ENCODE data around the gene CCDC18. TPM values are rescaled to one million over a fixed set of nuclear protein-coding genes. Genes with fewer than 3 reads are reported as not detected.
A peak's percentile ranks its signal among the peaks of the same experiment; 100 is the strongest.
"Not testable (repeated sequence)": the region's sequence is repeated elsewhere in the genome, so short reads cannot be mapped to it uniquely, and the experiment has no call there.

The CCDC18 gene
- total RNA-seq, 2 experiments from 2014 or later = 29.2 to 33.0 TPM

DNA sequence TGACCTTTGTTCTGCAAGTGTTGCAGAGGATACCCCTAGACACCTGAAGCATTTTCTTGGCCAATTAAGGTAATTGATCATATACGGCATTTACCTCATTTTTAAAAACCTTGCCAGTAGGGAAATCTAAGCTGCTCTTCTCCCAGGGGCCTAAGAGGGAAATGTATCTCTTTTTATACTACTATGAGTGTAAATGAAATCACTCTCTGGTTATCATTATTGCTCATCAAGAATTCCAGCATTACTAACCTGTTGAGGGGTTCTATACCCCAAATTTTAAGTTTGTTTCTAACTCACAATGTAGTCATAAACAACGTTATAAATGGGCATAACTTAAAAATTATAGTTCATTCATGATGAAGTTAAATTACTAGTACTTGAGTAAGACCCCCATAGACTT lies 27.7 kb upstream of the CCDC18 start:
- Mint-ChIP-seq H3K27ac (no peak overlapping the region), H3K4me3 (no peak overlapping the region), H3K4me1 (peaks cover 17% of the 10 kb centered on the region), H3K27me3 (no peaks in the 10 kb centered on the region), H3K9me3 (no peaks in the 10 kb centered on the region), H3K36me3 (ENCODE audit: low read depth) (peaks cover 52% of the 10 kb centered on the region)
- POLR2A ChIA-PET = interaction anchor here (1.6 kb wide), 1 partner anchor 74 kb away, joined by 8 read pairs; the partner anchor contains the start of gene MTF2
- no peak for DNase-seq
- CTCF ChIA-PET = no interaction called here

DNA sequence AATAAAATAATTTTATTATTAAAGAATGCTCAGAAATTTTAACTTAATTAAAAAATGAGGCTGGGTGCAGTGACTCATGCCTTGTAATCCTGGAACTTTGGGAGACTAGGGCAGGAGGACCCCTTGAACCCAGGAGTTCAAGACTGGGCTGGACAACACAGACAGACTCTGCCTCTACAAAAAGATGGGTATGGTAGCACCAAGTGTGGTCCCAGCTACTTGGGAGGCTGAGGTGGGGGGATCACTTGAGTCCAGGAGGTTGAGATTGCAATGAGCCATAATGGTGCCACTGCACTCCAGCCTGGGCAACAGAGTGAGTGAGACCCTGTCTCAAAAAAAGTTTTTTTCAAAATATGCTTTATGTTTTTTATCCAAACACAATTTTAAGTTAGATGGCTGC lies 25.6 kb upstream of the CCDC18 start:
- no peak for DNase-seq
- H3K4me1 Mint-ChIP-seq = peaks cover 17% of the 10 kb centered on the region
- H3K36me3 Mint-ChIP-seq (ENCODE audit: low read depth) = peaks cover 49% of the 10 kb centered on the region
- ChIA-PET CTCF (interaction anchor here (0.7 to 1.2 kb wide), 3 partner anchors 11 to 112 kb away, joined by 3 to 6 read pairs (median 4); no protein-coding TSS in a partner anchor), POLR2A (interaction anchor here (1.0 to 2.5 kb wide), 7 partner anchors 9 to 75 kb away, joined by 3 to 8 read pairs (median 3); partner anchors contain the start of gene TMED5)
- H3K27ac Mint-ChIP-seq = no peak overlapping the region
- H3K9me3 Mint-ChIP-seq = no peaks in the 10 kb centered on the region
- H3K27me3 Mint-ChIP-seq = no peaks in the 10 kb centered on the region
- H3K4me3 Mint-ChIP-seq = no peak overlapping the region

DNA sequence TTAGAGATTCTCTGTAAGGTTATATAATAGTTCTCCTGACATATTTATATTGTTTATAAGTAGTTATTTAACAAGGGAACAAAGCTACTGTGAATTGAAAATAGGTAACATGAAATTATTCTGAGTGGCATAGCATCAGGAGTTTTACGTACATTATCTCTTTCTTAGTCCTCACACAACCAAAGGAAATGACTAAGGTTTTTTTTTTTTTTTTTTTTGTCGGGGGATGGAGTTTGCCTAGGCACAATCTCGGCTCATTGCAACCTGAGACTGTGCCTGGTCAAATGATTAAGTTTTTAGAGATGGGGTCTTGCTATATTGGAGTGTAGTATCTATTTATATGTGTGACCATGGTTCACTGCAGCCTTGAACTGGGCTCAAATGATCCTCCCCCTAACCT lies 25.2 kb upstream of the CCDC18 start:
- DNase-seq = no peak
- Mint-ChIP-seq H3K27ac (peak overlapping the region; percentile 48), H3K4me3 (no peak overlapping the region), H3K27me3 (no peaks in the 10 kb centered on the region), H3K9me3 (no peaks in the 10 kb centered on the region), H3K4me1 (peaks cover 17% of the 10 kb centered on the region), H3K36me3 (ENCODE audit: low read depth) (peaks cover 47% of the 10 kb centered on the region)
- CTCF ChIA-PET = interaction anchor here (0.7 to 1.2 kb wide), 4 partner anchors 11 to 113 kb away, joined by 3 to 6 read pairs (median 4); partner anchors contain the start of gene MTF2
- POLR2A ChIA-PET = interaction anchor here (0.6 to 2.5 kb wide), 8 partner anchors 9 to 76 kb away, joined by 3 to 8 read pairs (median 3); partner anchors contain the start of genes MTF2 and TMED5

DNA sequence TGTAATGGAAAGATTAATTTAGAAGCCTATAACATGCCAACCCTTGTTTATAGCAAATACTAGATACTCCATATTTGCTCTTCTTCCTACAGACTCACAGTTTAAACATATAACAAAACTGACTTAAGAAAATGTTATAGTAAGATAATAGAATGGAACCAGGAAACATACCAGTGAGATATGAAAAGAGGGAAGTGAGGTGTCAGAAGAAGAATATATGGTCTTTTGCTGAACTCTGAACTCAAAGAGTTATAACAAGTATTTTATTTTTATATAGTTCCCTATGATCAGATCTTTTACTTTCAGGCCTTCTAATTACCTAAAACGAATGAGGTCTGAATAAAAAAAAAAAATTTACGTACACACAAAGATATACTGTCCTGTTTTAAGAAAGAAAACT lies 21.2 kb upstream of the CCDC18 start:
- peaks cover 52% of the 10 kb centered on the region for H3K36me3 Mint-ChIP-seq (ENCODE audit: low read depth)
- H3K27ac Mint-ChIP-seq = no peak overlapping the region
- no peaks in the 10 kb centered on the region for H3K27me3 Mint-ChIP-seq
- H3K4me1 Mint-ChIP-seq = peaks cover 14% of the 10 kb centered on the region
- no peak for DNase-seq
- ChIA-PET POLR2A (interaction anchor here (0.7 to 1.2 kb wide), 2 partner anchors 9 to 11 kb away, joined by 3 to 5 read pairs; no protein-coding TSS in a partner anchor), CTCF (no interaction called here)
- no peaks in the 10 kb centered on the region for H3K9me3 Mint-ChIP-seq
- H3K4me3 Mint-ChIP-seq = no peak overlapping the region

DNA sequence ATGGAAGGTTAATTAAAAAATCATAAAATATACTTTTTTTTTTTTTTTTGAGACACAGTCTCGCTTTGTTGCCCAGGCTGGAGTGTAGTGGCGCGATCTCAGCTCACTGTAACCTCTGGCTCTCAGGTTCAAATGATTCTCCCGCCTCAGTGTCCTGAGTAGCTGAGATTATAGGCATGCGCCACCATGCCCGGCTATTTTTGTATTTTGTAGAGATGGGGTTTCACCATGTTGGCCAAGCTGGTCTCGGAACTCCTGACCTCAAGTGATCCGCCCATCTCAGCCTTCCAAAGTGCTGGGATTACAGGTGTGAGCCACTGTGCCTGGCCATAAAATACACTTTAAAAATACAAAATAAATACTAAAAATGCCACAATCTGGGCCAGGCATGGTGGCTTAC lies 17.2 kb upstream of the CCDC18 start:
- POLR2A ChIA-PET, H3K4me1 Mint-ChIP-seq, H3K27me3 Mint-ChIP-seq, H3K27ac Mint-ChIP-seq, H3K4me3 Mint-ChIP-seq, CTCF ChIA-PET, DNase-seq: not testable (repeated sequence)
- Mint-ChIP-seq H3K36me3 (ENCODE audit: low read depth) (peaks cover 68% of the 10 kb centered on the region), H3K9me3 (peaks cover 16% of the 10 kb centered on the region)

DNA sequence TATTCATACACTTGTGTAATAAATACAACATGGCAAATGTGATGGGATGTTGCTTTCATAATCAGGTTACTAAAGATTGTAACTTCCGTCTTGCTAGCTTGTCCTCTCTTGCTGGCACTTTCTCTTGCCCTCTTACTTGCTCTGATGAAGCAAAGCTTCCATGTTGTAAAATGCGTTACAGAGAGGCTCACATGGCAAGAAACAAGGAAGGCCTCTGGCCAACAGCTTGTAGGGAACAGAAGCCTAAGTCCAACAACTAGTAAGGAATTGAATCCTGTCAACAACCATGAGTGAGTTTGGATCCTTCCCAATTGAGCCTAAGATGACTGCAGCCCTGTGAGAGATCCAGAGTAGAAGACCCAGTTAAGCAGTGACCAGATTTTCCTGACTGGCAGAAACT lies 15.7 kb upstream of the CCDC18 start:
- ChIA-PET CTCF (interaction anchor here (0.6 kb wide), 1 partner anchor 68 kb away, joined by 3 read pairs; no protein-coding TSS in a partner anchor), POLR2A (interaction anchor here (0.9 to 1.5 kb wide), 3 partner anchors 8 to 86 kb away, joined by 3 to 4 read pairs (median 3); partner anchors contain the start of gene MTF2)
- H3K27ac Mint-ChIP-seq = no peak overlapping the region
- H3K36me3 Mint-ChIP-seq (ENCODE audit: low read depth) = peaks cover 67% of the 10 kb centered on the region
- peaks cover 14% of the 10 kb centered on the region for H3K4me1 Mint-ChIP-seq
- H3K27me3 Mint-ChIP-seq = no peaks in the 10 kb centered on the region
- H3K9me3 Mint-ChIP-seq = peaks cover 20% of the 10 kb centered on the region
- no peak for DNase-seq
- no peak overlapping the region for H3K4me3 Mint-ChIP-seq

DNA sequence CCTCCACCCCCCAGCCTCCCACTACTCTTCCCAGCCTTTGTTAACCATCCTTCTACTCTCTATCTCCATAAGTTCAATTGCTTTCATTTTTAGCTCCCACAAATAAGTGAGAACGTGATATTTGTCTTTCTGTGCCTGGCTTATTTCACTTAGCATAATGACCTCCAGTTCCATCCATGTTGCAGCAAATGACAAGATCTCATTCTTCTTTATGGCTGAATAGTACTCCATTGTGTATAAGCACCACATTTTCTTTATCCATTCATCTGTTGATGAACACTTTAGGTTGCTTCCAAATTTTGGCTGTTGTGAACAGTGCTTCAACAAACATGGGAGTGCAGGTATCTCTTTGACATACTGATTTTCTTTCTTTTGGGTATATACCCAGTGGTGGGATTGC lies 14.6 kb upstream of the CCDC18 start:
- Mint-ChIP-seq H3K36me3 (ENCODE audit: low read depth) (peaks cover 68% of the 10 kb centered on the region), H3K4me1 (peaks cover 18% of the 10 kb centered on the region), H3K9me3 (peaks cover 20% of the 10 kb centered on the region)
- H3K27ac Mint-ChIP-seq, POLR2A ChIA-PET, DNase-seq, H3K27me3 Mint-ChIP-seq, H3K4me3 Mint-ChIP-seq: not testable (repeated sequence)
- CTCF ChIA-PET = interaction anchor here (0.6 kb wide), 1 partner anchor 301 kb away, joined by 6 read pairs; no protein-coding TSS in a partner anchor

DNA sequence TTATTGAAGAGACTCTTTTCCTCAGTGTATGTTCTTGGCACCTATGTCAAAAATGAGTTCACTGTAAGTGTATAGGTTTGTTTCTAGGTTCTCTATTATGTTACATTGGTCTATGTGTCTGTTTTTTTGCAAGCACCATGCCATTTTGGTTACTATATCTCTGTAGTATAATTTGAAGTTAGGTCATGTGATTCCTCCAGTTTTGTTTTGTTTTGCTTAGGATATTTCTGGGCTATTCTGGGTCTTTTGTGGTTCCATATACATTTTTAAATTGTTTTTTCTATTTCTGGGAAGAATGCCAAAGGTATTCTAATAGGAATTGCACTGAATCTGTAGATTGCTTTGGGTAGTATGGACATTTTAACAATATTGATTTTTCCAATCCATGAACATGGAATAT lies 13.5 kb upstream of the CCDC18 start:
- POLR2A ChIA-PET = no interaction called here
- Mint-ChIP-seq H3K9me3 (peaks cover 20% of the 10 kb centered on the region), H3K36me3 (ENCODE audit: low read depth) (peaks cover 65% of the 10 kb centered on the region), H3K27ac (no peak overlapping the region), H3K4me1 (peaks cover 30% of the 10 kb centered on the region), H3K27me3 (no peaks in the 10 kb centered on the region), H3K4me3 (no peak overlapping the region)
- CTCF ChIA-PET = no interaction called here
- DNase-seq = no peak

DNA sequence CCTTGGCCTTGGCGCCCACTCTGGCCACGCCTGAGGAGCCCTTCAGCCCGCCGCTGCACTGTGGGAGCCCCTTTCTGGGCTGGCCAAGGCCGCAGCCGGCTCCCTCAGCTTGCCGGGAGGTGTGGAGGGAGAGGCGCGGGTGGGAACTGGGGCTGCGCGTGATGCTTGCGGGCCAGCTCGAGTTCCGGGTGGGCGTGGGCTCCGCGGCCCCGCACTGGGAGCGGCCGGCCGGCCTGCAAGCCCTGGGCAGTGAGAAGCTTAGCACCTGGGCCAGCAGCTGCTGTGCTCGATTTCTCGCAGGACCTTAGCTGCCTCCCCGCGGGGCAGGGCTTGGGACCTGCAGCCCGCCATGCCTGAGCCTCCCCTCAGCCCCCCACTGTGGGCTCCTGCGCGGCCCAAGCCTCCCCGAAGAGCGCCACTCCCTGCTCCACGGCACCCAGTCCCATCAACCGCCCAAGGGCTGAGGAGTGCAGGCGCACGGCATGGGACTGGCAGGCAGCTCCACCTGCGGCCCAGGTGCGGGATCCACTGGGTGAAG lies 10.3 kb upstream of the CCDC18 start:
- not testable (repeated sequence) for H3K4me3 Mint-ChIP-seq, DNase-seq, H3K27ac Mint-ChIP-seq, H3K27me3 Mint-ChIP-seq
- peaks cover 74% of the 10 kb centered on the region for H3K36me3 Mint-ChIP-seq (ENCODE audit: low read depth)
- POLR2A ChIA-PET = interaction anchor here (1.0 to 2.4 kb wide), 3 partner anchors 11 to 91 kb away, joined by 3 to 7 read pairs (median 3); partner anchors contain the start of gene MTF2
- peaks cover 23% of the 10 kb centered on the region for H3K9me3 Mint-ChIP-seq
- CTCF ChIA-PET = interaction anchor here (1.5 kb wide), 1 partner anchor 108 kb away, joined by 3 read pairs; no protein-coding TSS in a partner anchor
- peaks cover 52% of the 10 kb centered on the region for H3K4me1 Mint-ChIP-seq

DNA sequence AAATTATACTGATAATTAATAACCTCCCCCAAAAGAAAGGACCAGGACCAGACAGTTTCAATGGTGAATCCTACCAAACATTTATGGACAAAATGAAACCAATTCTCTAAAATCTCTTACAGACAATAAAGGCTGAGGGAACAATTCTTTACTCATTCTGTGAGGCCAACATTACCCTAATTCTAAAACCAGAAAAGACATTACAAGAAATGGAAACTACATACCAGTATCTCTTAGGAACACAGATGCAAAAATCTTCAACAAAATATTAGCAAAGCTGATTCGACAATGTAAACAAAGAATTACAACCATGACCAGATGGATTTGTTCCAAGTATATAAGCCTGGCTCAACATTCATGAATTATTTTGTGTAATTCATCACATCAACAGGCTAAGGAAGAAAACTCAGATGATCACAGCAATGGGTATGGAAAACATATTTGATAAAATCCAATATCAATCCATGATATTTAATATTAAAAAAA lies 8.9 kb upstream of the CCDC18 start:
- H3K27ac Mint-ChIP-seq = peak overlapping the region; percentile 77
- H3K4me3 Mint-ChIP-seq = peak overlapping the region; percentile 71
- no peaks in the 10 kb centered on the region for H3K27me3 Mint-ChIP-seq
- peaks cover 76% of the 10 kb centered on the region for H3K36me3 Mint-ChIP-seq (ENCODE audit: low read depth)
- H3K9me3 Mint-ChIP-seq = peaks cover 20% of the 10 kb centered on the region
- DNase-seq = no peak
- POLR2A ChIA-PET = interaction anchor here (2.4 kb wide), 1 partner anchor 92 kb away, joined by 7 read pairs; the partner anchor contains the start of gene MTF2
- CTCF ChIA-PET = interaction anchor here (0.5 to 1.5 kb wide), 3 partner anchors 110 to 353 kb away, joined by 3 read pairs; no protein-coding TSS in a partner anchor
- H3K4me1 Mint-ChIP-seq = peaks cover 59% of the 10 kb centered on the region

DNA sequence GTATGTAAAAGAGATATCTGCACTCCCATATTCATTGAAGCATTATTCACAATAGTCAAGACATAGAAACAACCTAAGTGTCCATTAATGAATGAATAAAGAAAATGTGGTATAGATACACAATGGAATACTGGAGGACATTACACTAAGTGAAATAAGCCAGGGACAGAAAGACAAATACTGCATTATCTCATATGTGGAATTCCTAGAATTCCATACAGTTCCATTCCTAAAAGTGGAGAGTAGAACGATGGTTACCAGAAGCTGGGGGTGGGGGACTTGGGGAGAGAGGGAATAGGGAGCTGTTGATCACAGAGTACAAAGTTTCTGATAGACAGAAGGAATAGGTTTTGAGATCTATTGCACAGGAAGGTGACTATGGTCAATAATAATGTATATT lies 7.7 kb upstream of the CCDC18 start:
- Mint-ChIP-seq H3K4me1 (peaks cover 64% of the 10 kb centered on the region), H3K27me3 (no peaks in the 10 kb centered on the region), H3K4me3 (no peak overlapping the region), H3K27ac (no peak overlapping the region), H3K36me3 (ENCODE audit: low read depth) (peaks cover 69% of the 10 kb centered on the region), H3K9me3 (peaks cover 12% of the 10 kb centered on the region)
- ChIA-PET CTCF (interaction anchor here (1.7 kb wide), 1 partner anchor 93 kb away, joined by 7 read pairs; no protein-coding TSS in a partner anchor), POLR2A (interaction anchor here (1.3 kb wide), 2 partner anchors 8 to 18 kb away, joined by 3 to 4 read pairs; no protein-coding TSS in a partner anchor)
- DNase-seq = no peak

DNA sequence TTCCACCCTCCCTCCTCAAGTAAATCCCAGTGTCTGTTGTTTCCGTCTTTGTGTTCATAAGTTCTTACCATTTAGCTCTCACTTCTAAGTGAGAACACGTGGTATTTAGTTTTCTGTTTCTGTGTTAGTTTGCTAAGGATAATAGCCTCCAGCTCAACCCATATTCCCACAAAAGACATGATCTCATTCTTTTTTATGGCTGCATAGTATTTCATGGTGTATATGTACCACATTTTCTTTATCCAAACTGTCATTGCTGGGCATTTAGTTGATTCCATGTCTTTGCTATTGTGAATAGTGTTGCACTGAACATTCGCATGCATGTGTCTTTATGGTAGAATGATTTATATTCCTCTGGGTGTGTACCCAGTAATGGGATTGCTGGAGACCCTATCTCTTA lies 5.9 kb upstream of the CCDC18 start:
- Mint-ChIP-seq H3K36me3 (ENCODE audit: low read depth) (peaks cover 68% of the 10 kb centered on the region), H3K4me1 (peaks cover 64% of the 10 kb centered on the region)
- DNase-seq, H3K27ac Mint-ChIP-seq, H3K9me3 Mint-ChIP-seq, POLR2A ChIA-PET, H3K4me3 Mint-ChIP-seq, H3K27me3 Mint-ChIP-seq, CTCF ChIA-PET: not testable (repeated sequence)

DNA sequence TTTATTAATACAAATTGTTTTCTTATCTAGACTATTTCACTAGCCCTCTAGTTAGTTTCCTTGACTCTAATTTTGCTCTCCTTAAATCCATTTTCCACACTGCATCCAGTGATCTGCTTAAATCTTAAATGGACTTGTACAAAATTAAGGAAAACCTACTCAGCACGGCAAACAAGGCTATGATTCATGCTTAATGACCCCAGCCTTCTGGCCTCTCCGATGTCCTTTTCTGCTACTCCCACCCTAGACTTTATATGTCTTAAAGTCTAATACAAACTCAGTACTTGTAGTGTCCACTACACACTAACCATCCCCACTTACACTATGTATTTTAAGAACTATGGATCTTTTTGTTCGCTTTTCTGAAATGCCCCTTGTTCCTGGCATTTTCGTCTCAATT lies 2.5 kb upstream of the CCDC18 start:
- Mint-ChIP-seq H3K27me3 (no peaks in the 10 kb centered on the region), H3K9me3 (peaks cover 3% of the 10 kb centered on the region), H3K27ac (peak overlapping the region; percentile 98), H3K36me3 (ENCODE audit: low read depth) (peaks cover 57% of the 10 kb centered on the region), H3K4me3 (peak overlapping the region; percentile 89), H3K4me1 (peaks cover 55% of the 10 kb centered on the region)
- CTCF ChIA-PET = no interaction called here
- POLR2A ChIA-PET = interaction anchor here (0.8 to 1.6 kb wide), 3 partner anchors 12 to 167 kb away, joined by 3 to 8 read pairs (median 4); partner anchors contain the start of gene DR1
- DNase-seq = no peak

Data from activated CD4-positive, alpha-beta memory T cell treated with anti-CD3 and anti-CD28 coated beads, Interleukin-2, amount 10 ng/mL, durations not matched to agents 7 days and 5 days (primary cell).